ENCODE measurements around the gene ITGA11.

Gene ITGA11

GRCh38 chr15:68375191-68375631, 56.8 kb downstream of the ITGA11 start:
- DNase-seq (ENCODE audit: low read depth in 2 of 2): no peak

DNA sequence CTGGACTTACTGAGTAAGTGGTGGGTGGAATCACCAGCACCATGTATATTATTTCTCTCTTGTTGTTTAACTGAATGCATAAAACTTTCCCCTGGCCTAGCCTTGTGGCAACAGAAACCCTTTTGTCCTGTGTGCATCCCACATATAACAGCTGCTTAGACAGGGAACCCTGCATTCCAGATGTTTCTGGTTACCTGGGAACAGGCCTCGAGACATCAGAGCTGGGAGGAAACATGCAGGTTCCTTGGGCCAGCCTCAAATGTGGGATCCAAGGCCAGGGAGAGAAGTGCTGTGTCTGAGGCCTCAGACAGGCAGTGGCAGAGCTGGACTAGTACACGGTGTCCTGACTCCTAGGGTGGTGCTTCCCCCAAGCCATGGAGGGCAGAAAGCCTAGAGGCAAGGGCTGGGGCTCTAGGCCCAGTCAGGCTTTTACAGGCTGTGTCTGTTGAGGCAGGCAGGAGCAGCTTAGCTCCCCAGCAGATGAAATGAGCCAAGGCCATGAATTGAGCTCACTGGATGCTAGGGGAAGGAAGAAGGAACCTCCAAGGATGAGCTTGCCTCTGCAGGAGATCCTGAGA, 57.7 kb downstream of the ITGA11 start:
- no peak for DNase-seq (ENCODE audit: low read depth in 2 of 2)

DNA sequence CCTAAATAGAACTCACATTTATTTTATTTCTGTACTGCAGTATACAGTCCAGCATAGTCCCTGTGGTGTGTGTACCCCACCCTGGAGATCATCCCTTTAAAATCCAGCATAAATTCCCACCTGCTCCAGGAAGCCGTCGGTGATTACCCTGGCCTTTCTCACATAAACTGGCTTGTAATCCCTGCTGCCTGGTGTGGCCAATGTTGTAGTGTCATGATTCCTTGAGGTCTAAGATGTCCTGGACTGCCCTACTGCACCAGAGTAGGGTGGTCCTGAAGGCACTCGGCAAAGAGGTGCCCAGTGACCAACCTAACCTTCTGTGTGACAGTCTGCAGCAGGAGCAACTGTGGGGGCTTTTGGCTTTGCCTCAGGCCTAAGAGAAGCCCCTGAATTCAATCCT, 58.9 kb downstream of the ITGA11 start:
- no peak for DNase-seq (ENCODE audit: low read depth in 2 of 2)

- no peak for DNase-seq (ENCODE audit: low read depth in 2 of 2)
Observed at GRCh38 chr15:68372291-68372811, 59.6 kb downstream of the ITGA11 start.

- no peak for DNase-seq (ENCODE audit: low read depth in 2 of 2)
Observed at GRCh38 chr15:68371851-68372250, 60.1 kb downstream of the ITGA11 start.

- DNase-seq (ENCODE audit: low read depth in 2 of 2): no peak
Observed at GRCh38 chr15:68371160-68371559, 60.8 kb downstream of the ITGA11 start.

GRCh38 chr15:68370768-68371151, 61.2 kb downstream of the ITGA11 start:
- no peak for DNase-seq (ENCODE audit: low read depth in 2 of 2)

DNA sequence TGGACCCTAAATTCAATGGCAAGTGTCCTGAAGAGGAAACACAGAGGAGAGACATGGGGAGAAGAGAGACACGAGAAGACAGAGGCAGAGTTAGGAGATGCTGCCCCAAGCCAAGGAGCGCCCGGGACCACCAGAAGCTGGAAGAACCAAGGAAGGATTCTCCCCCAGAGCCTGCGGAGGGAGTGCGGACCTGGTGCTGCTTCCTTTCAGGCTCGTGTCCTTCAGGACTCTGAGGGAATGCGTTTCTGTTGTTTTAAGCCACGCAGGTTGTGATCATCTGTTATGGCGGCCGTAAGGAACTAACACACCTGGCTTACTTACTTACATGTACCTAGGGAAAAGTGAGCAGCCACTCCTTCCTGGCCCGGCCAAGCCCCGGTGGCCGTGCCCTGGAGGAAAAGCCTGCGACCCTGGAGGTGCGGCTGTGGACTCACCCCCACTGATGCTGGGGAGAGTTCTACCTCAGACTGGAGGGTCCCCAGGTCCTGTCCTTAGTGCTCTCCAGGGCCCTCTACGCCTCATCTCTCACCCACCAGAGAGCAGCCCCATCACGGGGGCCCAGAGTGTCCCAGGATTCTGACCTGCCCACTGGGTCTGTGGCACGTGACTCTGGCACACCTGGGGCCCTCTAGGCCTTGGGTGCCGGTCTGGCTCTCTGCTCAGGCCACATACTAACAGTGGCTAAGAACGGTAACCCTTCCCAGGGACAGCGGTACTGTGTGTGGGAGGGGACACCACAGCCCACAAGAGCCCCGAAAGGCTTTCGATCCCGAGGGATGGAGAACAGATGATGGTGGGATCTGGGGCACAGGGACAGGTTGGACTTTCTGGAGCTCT, 61.8 kb downstream of the ITGA11 start:
- DNase-seq (ENCODE audit: low read depth in 2 of 2): no peak

DNA sequence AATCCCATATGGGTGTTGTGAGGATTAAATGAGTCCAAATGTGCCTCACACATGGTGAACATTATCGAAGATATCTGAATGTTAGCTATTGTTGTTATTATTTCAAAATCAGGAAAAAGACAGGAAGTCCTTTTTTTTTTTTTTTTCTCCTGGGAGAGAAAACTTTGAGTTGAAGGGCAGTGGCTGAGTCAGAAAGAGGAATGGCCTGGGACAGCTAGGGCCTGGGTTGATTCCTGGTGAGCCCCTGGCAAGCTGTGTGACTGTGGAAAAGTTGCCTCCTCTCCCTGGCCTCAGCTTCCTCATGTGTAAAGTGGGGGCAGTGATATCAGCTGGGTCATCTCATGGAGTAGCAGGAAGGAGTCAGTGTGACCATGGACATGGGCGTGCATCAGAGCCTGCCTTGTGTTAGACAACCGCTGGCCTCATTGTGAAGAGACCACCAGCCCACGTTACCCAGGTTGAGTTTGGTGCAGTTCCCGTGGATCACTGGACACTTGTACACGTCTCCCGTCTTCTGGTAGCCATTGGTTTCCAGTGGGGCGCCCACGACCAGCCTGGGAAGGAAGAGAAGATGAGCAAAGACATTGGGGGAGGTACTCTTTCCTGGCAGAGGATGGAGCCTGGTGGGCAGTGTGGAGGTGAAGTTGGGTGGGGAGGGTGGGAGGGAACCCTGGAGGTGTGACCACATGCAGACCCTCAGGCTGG, 63.1 kb downstream of the ITGA11 start:
- no peak for DNase-seq (ENCODE audit: low read depth in 2 of 2)

- DNase-seq (ENCODE audit: low read depth in 2 of 2): no peak
Observed at GRCh38 chr15:68367992-68368391, 64.0 kb downstream of the ITGA11 start.

- DNase-seq (ENCODE audit: low read depth in 2 of 2): no peak
Observed at GRCh38 chr15:68367226-68367625, 64.7 kb downstream of the ITGA11 start.

GRCh38 chr15:68366314-68366713, 65.6 kb downstream of the ITGA11 start:
- no peak for DNase-seq (ENCODE audit: low read depth in 2 of 2)

DNA sequence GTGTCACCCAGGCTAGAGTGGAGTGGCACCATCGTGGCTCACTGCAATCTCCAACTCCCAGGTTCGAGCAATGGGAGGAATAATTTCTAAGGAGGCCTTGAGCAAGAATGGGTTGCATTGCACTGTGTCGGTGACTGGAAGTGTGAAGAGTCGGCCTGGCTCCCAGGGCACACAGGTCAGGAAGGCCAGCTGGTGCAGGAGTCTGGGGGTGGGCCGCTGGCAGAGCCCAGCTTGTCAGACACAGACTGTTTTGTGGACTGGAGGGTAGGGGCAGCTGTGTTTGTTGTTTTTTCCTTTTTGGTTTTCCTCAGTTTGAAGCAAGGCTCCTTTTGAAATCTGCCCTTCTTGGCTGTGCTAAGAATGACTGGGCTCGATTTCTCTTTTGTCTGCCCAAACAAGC, 66.2 kb downstream of the ITGA11 start:
- DNase-seq (ENCODE audit: low read depth in 2 of 2): no peak

- DNase-seq (ENCODE audit: low read depth in 2 of 2): no peak
Observed at GRCh38 chr15:68365140-68365745, 66.7 kb downstream of the ITGA11 start.

DNA sequence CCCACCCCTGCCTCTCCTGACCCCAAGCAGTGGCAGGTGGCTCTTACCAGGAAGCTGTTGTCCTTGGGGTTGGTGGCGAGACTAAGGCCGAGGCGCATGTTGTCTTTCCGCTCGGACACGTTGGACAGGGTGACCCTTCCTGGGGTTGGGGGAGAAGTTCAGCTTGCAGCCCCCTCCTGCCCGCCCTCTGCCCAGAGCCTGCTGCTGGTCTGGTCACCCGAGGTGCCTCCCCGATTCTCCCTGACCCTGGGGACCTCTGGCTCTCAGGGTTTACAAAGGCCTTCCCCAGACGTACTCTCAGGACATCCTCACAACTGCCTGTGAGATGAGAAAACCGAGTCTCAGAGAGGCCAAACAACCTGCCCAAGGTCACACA, 67.3 kb downstream of the ITGA11 start:
- DNase-seq (ENCODE audit: low read depth in 2 of 2): no peak

DNA sequence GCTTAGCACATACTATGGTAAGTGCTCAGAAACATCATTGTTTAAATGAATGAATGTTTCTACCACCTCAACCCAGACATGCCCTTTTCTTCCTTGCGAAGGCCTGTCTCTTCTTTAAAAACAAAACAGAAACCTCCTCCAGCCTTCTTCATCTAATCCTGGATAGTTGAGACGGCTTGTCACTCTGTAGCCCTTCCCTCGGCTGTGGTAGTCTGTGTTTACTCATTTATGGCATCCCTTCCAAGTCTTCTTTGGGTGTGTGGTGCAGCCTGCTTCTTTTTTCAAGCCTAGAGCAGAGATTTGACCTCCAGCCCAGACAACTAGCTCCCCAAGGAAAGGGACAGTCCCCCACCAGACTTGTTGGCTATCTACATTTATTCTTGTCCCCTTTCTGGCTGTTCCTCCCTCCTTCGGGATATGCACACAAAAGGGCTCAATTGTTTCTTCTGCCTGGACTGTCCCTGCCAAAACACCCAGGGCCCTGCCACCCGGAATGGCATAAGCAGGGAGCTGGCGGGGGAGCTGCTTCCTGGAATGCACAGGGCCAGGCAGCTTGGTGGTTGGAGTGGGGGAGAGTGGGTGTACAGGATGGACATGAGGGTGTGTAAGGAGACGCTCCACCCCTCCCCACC, 67.8 kb downstream of the ITGA11 start:
- no peak for DNase-seq (ENCODE audit: low read depth in 2 of 2)

GRCh38 chr15:68363353-68363752, 68.6 kb downstream of the ITGA11 start:
- no peak for DNase-seq (ENCODE audit: low read depth in 2 of 2)

GRCh38 chr15:68362537-68363126, 69.3 kb downstream of the ITGA11 start:
- no peak for DNase-seq (ENCODE audit: low read depth in 2 of 2)

GRCh38 chr15:68360721-68361120, 71.2 kb downstream of the ITGA11 start:
- DNase-seq (ENCODE audit: low read depth in 2 of 2): no peak

GRCh38 chr15:68356778-68357177, 75.2 kb downstream of the ITGA11 start:
- DNase-seq (ENCODE audit: low read depth in 2 of 2): no peak

DNA sequence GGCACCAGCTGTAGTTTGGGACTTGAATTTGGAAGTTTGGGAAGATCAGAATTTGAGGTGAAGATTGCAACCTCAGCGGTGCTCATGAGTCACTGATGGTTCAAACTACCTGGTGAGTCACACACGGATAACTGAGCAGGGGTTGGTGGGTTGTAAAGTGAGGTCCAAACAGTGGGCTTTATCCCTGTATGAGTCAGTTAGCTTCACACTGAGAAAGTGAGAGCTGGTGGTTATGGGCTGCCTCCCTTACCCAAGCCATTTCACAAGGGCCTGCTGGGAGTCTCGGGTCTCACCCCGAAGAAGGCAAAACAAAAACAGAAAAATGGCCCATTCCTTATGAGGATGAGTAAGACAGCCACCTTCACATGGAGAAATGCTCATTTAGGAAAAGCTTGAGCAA, 77.0 kb downstream of the ITGA11 start:
- no peak for DNase-seq (ENCODE audit: low read depth in 2 of 2)

Data from stimulated activated CD8-positive, alpha-beta memory T cell treated with anti-CD3 and anti-CD28 coated beads, Interleukin-7, amount 100 ng/mL, for 4 hours (primary cell).